Measurements from ENCODE around the gene OXSR1.

DNA sequence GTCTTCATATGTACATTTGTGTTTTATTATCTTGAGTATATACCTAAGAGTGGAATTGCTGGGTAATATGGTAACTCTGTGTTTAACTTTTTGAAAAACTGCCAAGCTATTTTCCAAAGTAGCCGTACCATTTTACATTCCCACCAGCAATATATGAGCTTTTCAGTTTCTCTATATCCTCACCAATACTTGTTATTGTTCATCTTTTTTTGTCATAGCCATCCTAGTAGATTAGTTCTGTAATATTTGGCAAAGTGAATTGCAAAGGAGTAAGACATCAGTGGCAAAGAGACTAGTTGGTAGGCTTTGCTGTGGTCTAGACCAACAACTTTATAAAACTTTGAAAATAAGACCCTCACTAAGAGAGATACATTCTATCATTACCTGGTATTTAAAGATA is 21.4 kb downstream of the OXSR1 start:
- TF ChIP-seq GATA3 (IDR thresholded peaks at IDR 0.05; ENCODE audit: low read depth, low read length), result no peak
- no peak for TF ChIP-seq GATA2 (IDR thresholded peaks at IDR 0.05; ENCODE audit: low read depth, low read length)
